Stomach (tissue), 9 donors: ENCODE data around the gene LRRC8B. TPM values are rescaled to one million over a fixed set of nuclear protein-coding genes. Genes with fewer than 3 reads are reported as not detected.
A peak's percentile ranks its signal among the peaks of the same experiment; 100 is the strongest.
"Not testable (repeated sequence)": the region's sequence is repeated elsewhere in the genome, so short reads cannot be mapped to it uniquely, and the experiment has no call there.

Experiments used
- DNase-seq, 2 donors: peaks; one replicate each; pipeline versions ENCODE4 v3.0.0 to v3.0.0-alpha.2; 2013 to 2019
- H3K27ac ChIP-seq, 5 donors: fragments of 200-600 bp in 4 of 5; sonication (generic) in 4 of 5; one replicate each; pipeline ENCODE4 v1.5.1; 2013 to 2019; ENCODE audit warnings: mild to moderate bottlenecking in 1 of 5, moderate library complexity in 1 of 5
- H3K27me3 ChIP-seq, 3 donors: fragments of 200-600 bp; sonication (generic); one replicate each; pipeline ENCODE4 v1.5.1; 2017 to 2019; ENCODE audit warnings: mixed run types in 1 of 3
- H3K36me3 ChIP-seq, 4 donors: fragments of 200-600 bp; sonication (generic); 1 replicate in 3 of 4; 2 replicates in 1 of 4; pipeline ENCODE4 v1.5.1; 2016 to 2019
- H3K4me1 ChIP-seq, 4 donors: fragments of 200-600 bp; sonication (generic); one replicate each; pipeline ENCODE4 v1.5.1; 2016 to 2019
- H3K4me3 ChIP-seq, 4 donors: fragments of 200-600 bp; sonication (generic) in 3 of 4; one replicate each; pipeline ENCODE4 v1.5.1; 2016 to 2019; ENCODE audit warnings: mild to moderate bottlenecking in 1 of 4
- H3K9me3 ChIP-seq, 4 donors: fragments of 200-600 bp; sonication (generic); one replicate each; pipeline ENCODE4 v1.5.1; 2016 to 2019
- EP300 ChIP-seq: sonication (generic); formaldehyde crosslinking; IDR thresholded peaks from one replicate; pipeline ENCODE4 v1.6.1; 2017; ENCODE audit warnings: antibody characterized with exemption
- POLR2A ChIP-seq, 4 donors: fragments of 450-650 bp; IDR thresholded peaks; one replicate each; pipeline ENCODE4 v1.6.1; 2016; ENCODE audit warnings: antibody characterized with exemption in 4 of 4, control low read depth in 2 of 4, mild to moderate bottlenecking in 1 of 4, moderate library complexity in 1 of 4
- POLR2AphosphoS5 ChIP-seq, 3 donors: sonication (generic); formaldehyde crosslinking; IDR thresholded peaks; one replicate each; pipeline ENCODE4 v1.6.1; 2016; ENCODE audit warnings: antibody characterized with exemption in 3 of 3
- WGBS, 5 donors: extraction: QIAGEN DNeasy Blood & Tissue Kit in 3 of 5; methylation state at CpG; one replicate each; pipeline versions ENCODE4 v1.1.5 to v1.1.7; 2013 to 2018; 5-methylcytosine and 5-hydroxymethylcytosine counted together
- intact Hi-C: fragments of 100-400 bp; cut with DNase I; formaldehyde crosslinking; loops from one replicate; pipeline ENCODE4 v1.15.1; 2023; ENCODE audit warnings: low total_unique reads
- polyA plus RNA-seq, 3 donors: library from polyadenylated mRNA; stranded (reverse); fragments of 200-250 nt; gene quantifications; one replicate each; pipeline ENCODE4 v1.2.3, GENCODE V29; 2013
- total RNA-seq, 5 donors: library from RNA; depleted of rRNA; stranded (reverse); fragments of >200 nt; gene quantifications; one replicate each; pipeline versions ENCODE4 v1.1.0 to v1.2.3, GENCODE V29; 2014 to 2016
- TF ChIP-seq, protein P1 (sequence below), 7 experiments: fragments of 450-650 bp in 4 of 7; fragments of 200-600 bp in 3 of 7; sonication (generic) in 3 of 7; IDR thresholded peaks; one replicate each; pipeline ENCODE4 v1.5.1; 2016 to 2019; ENCODE audit warnings: antibody characterized with exemption in 7 of 7, control low read depth in 2 of 7, mild to moderate bottlenecking in 1 of 7
- donor health status: healthy with polysubstance abuse.
- donor health status: Bipolar disorder and iron deficiency.
- donor health status: healthy.

Gene LRRC8B
- total and polyA plus RNA-seq, 8 donors = 1.2 to 27.4 (median 7.1) TPM

DNA sequence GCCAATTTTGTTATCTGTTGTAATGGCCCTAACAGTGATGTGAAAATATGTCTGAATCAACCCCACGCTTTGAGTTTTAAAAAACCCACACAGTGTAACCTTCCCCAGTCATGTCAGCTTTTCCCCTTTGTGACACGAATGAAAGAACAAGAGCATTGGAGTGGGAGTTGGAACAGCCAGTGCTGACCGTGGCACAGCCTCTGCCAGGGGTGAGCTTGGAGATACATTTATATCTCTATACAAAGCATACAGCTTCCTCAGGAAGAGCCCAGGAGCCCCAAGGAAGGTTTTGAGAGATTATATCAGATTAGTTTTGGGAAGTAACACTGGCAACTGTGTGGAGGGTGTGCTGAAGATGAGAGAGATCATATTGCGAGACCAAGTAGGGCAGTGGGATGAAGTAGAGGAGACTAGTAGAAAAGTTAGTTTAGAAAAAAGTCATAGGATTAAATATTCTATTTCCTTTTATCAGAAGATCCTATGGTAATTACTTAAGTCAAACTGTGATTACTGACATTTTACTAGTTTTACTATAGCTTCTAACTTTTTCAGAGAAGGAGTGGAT is 15.9 kb downstream of the LRRC8B start:
- H3K9me3 ChIP-seq = no peaks in the 10 kb centered on the region
- 72 to 87% (median 80%) methylated on average over 4 of the region's 4 CpGs for WGBS, 5 donors
- DNase-seq = no peak
- H3K36me3 ChIP-seq = no peaks in the 10 kb centered on the region
- no peak overlapping the region for H3K27ac ChIP-seq
- peaks cover 0 to 14% (median 6%) of the 10 kb centered on the region in 4 donors for H3K4me1 ChIP-seq
- TF ChIP-seq, protein P1, sequence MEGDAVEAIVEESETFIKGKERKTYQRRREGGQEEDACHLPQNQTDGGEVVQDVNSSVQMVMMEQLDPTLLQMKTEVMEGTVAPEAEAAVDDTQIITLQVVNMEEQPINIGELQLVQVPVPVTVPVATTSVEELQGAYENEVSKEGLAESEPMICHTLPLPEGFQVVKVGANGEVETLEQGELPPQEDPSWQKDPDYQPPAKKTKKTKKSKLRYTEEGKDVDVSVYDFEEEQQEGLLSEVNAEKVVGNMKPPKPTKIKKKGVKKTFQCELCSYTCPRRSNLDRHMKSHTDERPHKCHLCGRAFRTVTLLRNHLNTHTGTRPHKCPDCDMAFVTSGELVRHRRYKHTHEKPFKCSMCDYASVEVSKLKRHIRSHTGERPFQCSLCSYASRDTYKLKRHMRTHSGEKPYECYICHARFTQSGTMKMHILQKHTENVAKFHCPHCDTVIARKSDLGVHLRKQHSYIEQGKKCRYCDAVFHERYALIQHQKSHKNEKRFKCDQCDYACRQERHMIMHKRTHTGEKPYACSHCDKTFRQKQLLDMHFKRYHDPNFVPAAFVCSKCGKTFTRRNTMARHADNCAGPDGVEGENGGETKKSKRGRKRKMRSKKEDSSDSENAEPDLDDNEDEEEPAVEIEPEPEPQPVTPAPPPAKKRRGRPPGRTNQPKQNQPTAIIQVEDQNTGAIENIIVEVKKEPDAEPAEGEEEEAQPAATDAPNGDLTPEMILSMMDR (IDR thresholded peaks at IDR 0.05) = no peak
- TF ChIP-seq POLR2A (IDR thresholded peaks at IDR 0.05) = no peak
- no peak for TF ChIP-seq EP300
- TF ChIP-seq POLR2AphosphoS5 (IDR thresholded peaks at IDR 0.05) = no peak
- intact Hi-C loops = no loop called here
- H3K27me3 ChIP-seq = no peaks in the 10 kb centered on the region
- no peak overlapping the region for H3K4me3 ChIP-seq

DNA sequence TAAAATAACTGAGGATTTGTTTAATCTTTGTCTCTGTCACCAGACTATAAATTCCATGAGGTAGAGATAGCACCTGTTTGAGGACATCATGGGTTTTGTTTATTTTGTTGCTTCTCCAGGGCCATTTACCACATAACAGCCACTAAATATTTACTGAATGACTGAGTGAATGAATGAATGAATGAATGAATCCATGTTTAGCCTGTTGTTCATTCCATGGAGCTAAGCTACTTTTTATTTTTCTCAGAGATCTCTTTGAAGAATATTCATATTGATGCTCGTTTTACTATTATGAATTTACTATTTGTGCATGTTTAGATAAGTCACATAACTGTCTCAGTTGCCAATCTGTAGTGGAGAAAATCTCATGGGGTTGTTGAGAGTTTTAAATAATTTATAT is 17.7 kb downstream of the LRRC8B start:
- Histone ChIP-seq H3K4me3 (no peak overlapping the region), H3K27me3 (no peaks in the 10 kb centered on the region), H3K4me1 (peaks cover 0 to 31% (median 16%) of the 10 kb centered on the region in 4 donors), H3K27ac (no peak overlapping the region), H3K9me3 (no peaks in the 10 kb centered on the region), H3K36me3 (no peaks in the 10 kb centered on the region)
- intact Hi-C loops = no loop called here
- TF ChIP-seq EP300 (no peak), POLR2A (IDR thresholded peaks at IDR 0.05) (no peak), POLR2AphosphoS5 (IDR thresholded peaks at IDR 0.05) (no peak)
- TF ChIP-seq, protein P1 (IDR thresholded peaks at IDR 0.05) = no peak
- 88 to 94% (median 92%) methylated on average over 1 of the region's 1 CpG for WGBS, 5 donors
- DNase-seq = no peak

DNA sequence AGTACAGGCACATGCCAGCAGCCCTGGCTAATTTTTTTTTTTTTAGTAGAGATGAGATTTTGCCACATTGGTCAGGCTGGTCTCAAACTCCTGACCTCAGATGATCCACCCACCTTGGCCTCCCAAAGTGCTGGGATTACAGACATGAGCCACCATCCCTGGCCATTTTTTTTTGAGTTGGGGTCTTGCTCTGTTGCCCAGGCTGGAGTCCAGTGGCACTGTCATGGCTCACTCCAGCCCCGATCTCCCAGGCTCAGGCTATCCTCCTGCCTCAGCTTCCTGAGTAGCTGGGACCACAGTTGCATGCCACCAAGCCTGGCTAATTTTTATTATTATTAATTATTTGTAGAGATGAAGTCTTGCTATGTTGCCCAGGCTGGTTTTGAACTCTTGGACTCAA is 19.0 kb downstream of the LRRC8B start:
- WGBS, 5 donors = 79 to 100% (median 96%) methylated on average over 1 of the region's 1 CpG
- H3K36me3 ChIP-seq, H3K27ac ChIP-seq, H3K9me3 ChIP-seq, DNase-seq, H3K4me3 ChIP-seq, intact Hi-C loops, H3K27me3 ChIP-seq: not testable (repeated sequence)
- H3K4me1 ChIP-seq = peaks cover 0 to 44% (median 26%) of the 10 kb centered on the region in 4 donors

DNA sequence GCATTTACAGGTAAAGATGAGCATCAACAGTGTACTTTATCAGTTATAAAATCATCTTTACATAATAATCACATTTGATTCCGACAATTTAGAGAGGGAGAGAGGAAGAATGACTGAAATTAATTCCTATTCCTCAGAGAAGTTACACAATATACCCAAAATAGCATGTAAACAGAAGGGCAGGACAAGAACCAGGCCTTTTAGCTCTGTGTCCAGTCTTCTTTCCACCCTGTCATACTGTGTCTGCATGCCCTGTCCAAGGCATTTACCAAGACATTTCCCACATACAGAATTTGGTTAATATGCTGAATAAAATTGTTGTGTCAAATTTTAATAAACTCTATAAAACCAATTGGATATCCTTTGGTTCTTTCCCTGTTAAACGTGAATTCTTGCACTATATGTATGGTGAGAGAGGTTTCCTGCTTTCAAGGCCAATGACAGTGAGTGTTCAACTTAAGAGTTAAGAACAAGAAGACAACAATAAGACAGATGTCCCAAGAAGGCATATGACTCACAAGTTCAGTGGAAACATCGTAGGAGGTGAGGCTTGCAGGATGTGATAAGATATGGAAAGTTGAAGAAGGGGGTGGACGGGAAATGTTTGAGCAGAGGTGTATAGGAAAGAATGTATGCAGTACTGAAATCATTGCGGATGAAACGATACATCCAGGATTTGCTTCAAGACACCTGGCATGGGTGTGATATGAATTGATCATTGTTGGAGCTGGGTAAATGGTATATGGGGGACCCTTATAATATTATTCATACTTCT is 20.8 kb downstream of the LRRC8B start:
- Histone ChIP-seq H3K9me3 (no peaks in the 10 kb centered on the region), H3K36me3 (no peaks in the 10 kb centered on the region), H3K4me1 (peaks cover 0 to 55% (median 26%) of the 10 kb centered on the region in 4 donors), H3K27ac (no peak overlapping the region), H3K4me3 (no peak overlapping the region), H3K27me3 (no peaks in the 10 kb centered on the region)
- intact Hi-C loops = no loop called here
- peak in 1 of 2 donors; percentile 23 for DNase-seq
- TF ChIP-seq, protein P1 (IDR thresholded peaks at IDR 0.05) = no peak
- TF ChIP-seq EP300 (no peak), POLR2A (IDR thresholded peaks at IDR 0.05) (no peak), POLR2AphosphoS5 (IDR thresholded peaks at IDR 0.05) (no peak)
- 54 to 69% (median 62%) methylated on average over 6 of the region's 6 CpGs for WGBS, 5 donors
